GM21423 (cell line): Measurements from ENCODE around the gene TRAF2.
"Not testable (repeated sequence)": the region's sequence is repeated elsewhere in the genome, so short reads cannot be mapped to it uniquely, and the experiment has no call there.

Experiments
- ATAC-seq: cut with Tn5 transposase; IDR thresholded peaks from one replicate; pipeline ENCODE4 v1.9.1; 2021; ENCODE audit warnings: mild to moderate bottlenecking, moderate library complexity; ENCODE audit not compliant: unreplicated experiment

The TRAF2 gene

GRCh38 chr9:136856541-136857141 is 29.7 kb upstream of the TRAF2 start:
- no peak for ATAC-seq

DNA sequence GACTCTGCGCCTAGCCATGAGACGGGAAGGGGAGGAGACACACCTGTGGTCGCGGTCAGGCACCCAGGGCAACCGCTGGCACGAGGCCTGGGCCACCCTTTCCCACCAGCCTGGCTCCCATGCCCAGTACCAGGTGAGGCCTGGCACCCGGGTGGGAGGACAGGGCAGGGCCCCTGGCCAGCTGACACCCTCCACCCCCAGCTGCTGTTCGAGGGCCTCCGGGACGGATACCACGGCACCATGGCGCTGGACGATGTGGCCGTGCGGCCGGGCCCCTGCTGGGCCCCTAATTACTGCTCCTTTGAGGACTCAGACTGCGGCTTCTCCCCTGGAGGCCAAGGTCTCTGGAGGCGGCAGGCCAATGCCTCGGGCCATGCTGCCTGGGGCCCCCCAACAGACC is 29.1 kb upstream of the TRAF2 start:
- no peak for ATAC-seq

- ATAC-seq: no peak
These were observed 28.5 kb upstream of the TRAF2 start for GRCh38 chr9:136857581-136858412.

- ATAC-seq: no peak
These were observed 27.9 kb upstream of the TRAF2 start for GRCh38 chr9:136858452-136858843.

GRCh38 chr9:136858844-136859757 is 27.2 kb upstream of the TRAF2 start:
- no peak for ATAC-seq

DNA sequence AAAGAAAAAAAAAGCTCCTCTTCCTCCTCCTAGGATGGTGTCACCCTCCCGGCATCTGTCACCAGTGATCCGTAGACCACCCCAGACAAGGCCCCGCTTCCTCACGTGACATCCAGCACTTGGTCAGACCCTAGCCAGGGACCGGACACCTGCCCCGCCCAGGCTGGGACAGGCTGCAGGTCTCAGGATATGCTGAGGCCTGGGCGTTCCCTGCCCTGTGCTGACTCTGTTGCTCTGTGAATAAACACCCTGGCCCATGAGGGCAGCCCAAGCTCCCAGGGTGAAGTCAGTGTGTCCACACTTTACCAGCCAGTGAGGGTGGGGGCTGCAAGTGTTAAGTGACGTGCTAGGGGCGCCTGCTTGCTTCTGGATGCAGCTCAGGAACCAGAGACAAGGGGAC is 25.8 kb upstream of the TRAF2 start:
- ATAC-seq: no peak

GRCh38 chr9:136860933-136861873 is 25.1 kb upstream of the TRAF2 start:
- ATAC-seq: no peak

- ATAC-seq: no peak
These were observed 24.4 kb upstream of the TRAF2 start for GRCh38 chr9:136861874-136862457.

DNA sequence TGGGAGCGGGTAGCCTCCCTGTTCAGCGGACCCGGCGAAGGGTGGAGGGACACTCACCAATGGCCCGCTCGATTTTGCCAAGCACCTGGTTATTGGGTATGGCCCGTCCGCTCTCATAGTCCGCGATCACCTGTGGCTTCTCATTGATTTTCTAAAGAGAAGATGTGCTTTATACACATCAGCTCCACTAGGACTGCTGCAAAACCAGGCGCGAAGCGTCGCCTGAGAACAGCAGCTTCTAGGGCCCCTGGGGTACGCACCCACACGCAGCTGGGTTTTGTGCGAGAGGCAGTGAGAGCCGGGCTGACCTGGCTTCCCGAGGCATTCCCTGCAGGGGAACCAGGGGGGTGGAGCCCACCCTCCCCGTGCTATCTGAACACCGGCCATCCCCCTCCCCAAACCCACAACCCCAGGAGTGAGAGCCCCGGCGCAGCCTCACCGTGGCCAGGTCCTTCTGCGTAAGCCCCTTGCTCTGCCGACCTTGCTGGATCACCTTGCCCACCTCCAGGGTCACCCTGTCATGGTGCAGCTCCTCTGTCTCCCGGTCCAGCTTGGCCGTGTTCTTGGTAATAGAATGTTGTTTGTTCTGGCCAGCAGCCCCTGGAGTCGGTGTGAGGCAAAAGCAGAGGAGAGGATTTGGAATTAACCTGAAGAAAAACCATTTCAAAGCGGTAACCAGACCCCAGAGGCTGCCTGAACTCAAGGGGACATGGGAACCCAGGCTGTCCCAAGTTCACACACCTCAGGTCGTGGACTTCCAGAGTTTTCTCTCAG is 23.3 kb upstream of the TRAF2 start:
- ATAC-seq: no peak

DNA sequence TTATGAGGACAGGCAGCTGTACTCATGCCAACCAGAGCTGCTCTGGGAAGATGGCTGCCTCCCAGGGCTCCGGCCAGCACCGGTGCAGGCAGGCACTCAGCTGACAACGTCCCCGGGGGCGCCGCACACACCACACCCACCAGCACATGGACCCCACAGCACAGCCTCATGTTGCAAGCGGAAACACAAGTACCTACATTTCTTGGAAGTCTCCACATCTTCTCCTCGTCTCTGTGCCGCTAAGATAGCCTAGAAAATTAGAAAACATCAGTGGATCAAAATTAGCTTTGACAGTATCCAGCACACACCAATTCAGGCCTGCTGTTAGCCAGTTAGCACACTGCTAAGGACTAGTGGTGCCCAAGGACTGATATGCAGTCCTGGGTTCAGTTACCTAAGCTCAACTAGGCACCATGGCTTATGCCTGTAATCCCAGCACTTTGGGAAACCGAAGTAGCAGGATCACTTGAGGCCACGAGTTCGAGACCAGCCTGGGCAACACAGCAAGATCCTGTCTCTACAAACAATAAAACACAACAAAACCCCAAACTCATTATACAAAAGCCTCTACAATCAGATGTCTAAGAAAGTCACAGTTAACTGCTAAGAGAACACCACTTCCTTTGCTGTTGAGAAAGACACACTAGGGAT is 22.6 kb upstream of the TRAF2 start:
- no peak for ATAC-seq

DNA sequence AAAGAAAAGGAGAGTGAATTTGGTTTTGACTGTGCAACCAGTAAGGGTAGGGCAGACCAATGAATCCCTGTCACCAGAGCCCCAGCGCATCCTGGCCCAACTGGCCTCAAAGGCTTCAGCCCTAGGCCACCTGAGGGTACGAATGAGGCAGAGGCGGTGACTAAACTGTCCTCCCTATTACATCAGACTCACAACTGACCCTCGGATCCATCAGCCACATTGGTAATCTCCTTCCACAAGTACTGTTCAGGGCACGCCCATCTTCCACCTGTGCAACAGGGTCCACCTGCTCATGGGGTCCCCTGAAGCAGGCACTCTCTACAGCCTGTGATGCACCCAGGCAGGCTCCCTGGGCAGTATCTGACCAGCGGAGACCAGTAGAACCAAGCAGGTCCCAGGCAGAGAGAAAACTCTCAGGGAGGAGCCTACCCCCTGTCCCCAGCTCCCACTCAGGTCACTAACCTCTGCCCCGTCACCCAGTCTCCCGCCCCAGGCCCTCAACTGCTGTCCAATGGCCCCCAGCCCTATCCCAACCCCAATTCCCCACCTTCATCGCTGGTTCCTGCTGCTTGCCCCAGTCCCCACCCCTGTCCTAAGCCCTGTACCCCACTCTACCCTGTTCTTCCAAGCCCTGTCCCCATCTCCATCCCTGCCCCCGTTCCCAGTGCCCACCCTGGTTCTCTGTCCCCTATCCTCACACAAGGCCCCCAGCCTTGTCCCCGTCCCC is 21.1 kb upstream of the TRAF2 start:
- ATAC-seq: no peak

- no peak for ATAC-seq
These were observed 20.6 kb upstream of the TRAF2 start for GRCh38 chr9:136865768-136866103.

DNA sequence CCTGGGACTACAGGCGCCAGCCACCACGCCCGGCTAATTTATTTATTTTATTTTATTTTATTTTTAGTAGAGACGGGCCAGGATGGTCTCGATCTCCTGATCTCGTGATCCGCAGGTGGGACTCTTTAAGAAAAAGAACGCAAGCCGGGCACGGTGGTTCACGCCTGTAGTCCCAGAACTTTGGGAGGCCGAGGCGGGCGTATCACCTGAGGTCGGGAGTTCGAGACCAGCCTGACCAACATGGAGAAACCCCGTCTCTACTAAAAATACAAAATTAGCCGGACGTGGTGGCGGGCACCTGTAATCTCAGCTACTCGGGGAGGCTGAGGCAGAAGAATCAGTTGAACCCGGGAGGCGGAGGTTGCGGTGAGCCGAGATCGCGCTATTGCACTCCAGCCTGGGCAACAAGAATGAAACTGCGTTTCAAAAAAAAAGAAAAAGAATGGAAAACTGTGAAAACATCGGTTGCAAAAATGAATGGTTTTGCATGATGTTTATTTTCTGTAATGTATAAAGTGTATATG is 19.4 kb upstream of the TRAF2 start:
- not testable (repeated sequence) for ATAC-seq

- no peak for ATAC-seq
These were observed 18.8 kb upstream of the TRAF2 start for GRCh38 chr9:136867480-136867879.

GRCh38 chr9:136867917-136868316 is 18.4 kb upstream of the TRAF2 start:
- ATAC-seq: no peak

DNA sequence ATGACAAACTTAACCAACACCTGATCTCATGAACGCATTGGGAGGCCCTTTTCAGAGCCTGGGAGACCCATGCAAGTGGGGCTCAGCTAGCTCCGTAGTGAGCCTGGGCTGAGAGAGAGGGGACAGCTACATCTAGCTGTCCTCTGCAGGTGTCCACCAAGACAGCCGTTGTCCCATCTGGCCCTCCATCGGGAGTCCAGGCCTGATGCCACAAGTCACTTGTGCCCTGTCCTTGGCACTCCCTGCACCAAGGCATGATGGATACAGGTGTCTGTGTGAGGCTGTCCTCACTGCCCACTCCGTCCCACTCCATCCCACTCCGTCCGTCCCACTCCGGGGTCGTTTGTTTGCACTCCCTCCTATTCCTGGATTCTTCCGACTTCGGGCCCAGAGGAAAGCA is 17.7 kb upstream of the TRAF2 start:
- ATAC-seq: no peak

DNA sequence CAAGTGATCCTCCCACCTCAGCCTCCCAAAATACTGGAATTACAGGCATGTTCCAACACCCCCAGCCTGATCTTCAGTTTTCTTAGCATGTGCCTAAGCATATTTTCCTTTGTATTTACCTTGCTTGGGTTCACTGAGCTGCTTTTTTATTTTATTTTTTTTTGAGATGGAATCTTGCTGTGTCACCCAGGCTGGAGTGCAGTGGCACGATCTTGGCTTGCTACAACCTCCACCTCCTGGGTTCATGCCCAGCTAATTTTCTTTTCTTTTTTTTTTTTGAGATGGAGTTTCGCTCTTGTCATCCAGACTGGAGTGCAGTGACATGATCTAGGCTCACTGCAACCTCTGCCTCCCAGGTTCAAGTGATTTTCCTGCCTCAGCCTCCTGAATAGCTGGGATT is 16.7 kb upstream of the TRAF2 start:
- not testable (repeated sequence) for ATAC-seq

DNA sequence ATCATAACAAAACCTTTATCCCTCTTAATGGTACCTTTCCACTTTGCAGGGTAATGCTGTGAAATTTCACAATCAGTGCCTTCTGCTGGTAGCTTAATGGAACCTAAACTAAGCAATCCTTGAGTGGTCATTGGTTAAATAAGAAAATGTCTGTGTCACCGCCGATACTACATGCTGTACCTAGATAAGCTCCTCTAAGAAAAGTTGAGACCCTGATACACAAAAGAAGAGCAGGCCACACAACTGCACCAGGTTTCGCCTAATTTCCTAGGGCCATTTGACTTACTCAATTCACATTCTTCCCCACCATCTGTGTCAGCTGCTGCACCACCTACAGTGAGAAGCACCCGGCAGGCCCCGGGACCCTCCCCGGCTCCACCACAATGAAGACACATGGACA is 11.2 kb upstream of the TRAF2 start:
- ATAC-seq: no peak
